Breast epithelium (tissue), 4 donors: Measurements from ENCODE around the gene HOTAIR. TPM values are rescaled to one million over a fixed set of nuclear protein-coding genes. Genes with fewer than 3 reads are reported as not detected.

Experiments used
- DNase-seq, 2 donors: peaks; one replicate each; pipeline ENCODE4 v3.0.0-alpha.2; 2019; ENCODE audit warnings: low spot score in 2 of 2
- H3K27ac ChIP-seq, 2 donors: fragments of 200-600 bp; sonication (generic) in 1 of 2; one replicate each; pipeline ENCODE4 v1.5.1; 2016 to 2019; ENCODE audit warnings: mild to moderate bottlenecking in 1 of 2
- H3K27me3 ChIP-seq, 2 donors: fragments of 200-600 bp; sonication (generic) in 1 of 2; one replicate each; pipeline versions ENCODE4 v1.5.1 to v1.6.0; 2017 to 2019; ENCODE audit warnings: control low read depth in 1 of 2, mild to moderate bottlenecking in 1 of 2
- H3K36me3 ChIP-seq: fragments of 200-600 bp; one replicate; pipeline ENCODE4 v1.5.1; 2019
- H3K4me1 ChIP-seq, 2 donors: fragments of 200-600 bp; sonication (generic); one replicate each; pipeline ENCODE4 v1.5.1; 2016 to 2019; ENCODE audit warnings: control low read depth in 1 of 2
- H3K4me3 ChIP-seq, 3 donors: fragments of 200-600 bp; sonication (generic); 1 replicate in 2 of 3; 2 replicates in 1 of 3; pipeline ENCODE4 v1.5.1; 2016 to 2019; ENCODE audit warnings: mild to moderate bottlenecking in 3 of 3, moderate library complexity in 2 of 3
- H3K9me3 ChIP-seq, 2 donors: fragments of 200-600 bp; sonication (generic) in 1 of 2; one replicate each; pipeline ENCODE4 v1.5.1; 2016 to 2019; ENCODE audit warnings: control low read depth in 1 of 2
- POLR2A ChIP-seq: fragments of 450-650 bp; IDR thresholded peaks from one replicate; pipeline ENCODE4 v1.6.1; 2016; ENCODE audit warnings: antibody characterized with exemption, mild to moderate bottlenecking, moderate library complexity
- POLR2AphosphoS5 ChIP-seq, 3 donors: sonication (generic); formaldehyde crosslinking; IDR thresholded peaks; one replicate each; pipeline ENCODE4 v1.6.1; 2017; ENCODE audit warnings: antibody characterized with exemption in 3 of 3
- intact Hi-C: fragments of 100-400 bp; cut with DNase I; formaldehyde crosslinking; loops from one replicate; pipeline ENCODE4 v1.15.1; 2023; ENCODE audit warnings: low total_unique reads
- total RNA-seq, 3 donors: library from RNA; depleted of rRNA; stranded (reverse); fragments of >200 nt; gene quantifications; one replicate each; pipeline ENCODE4 v1.1.0, GENCODE V29; 2016
- TF ChIP-seq, protein P1 (sequence below), 3 donors: fragments of 450-650 bp; IDR thresholded peaks; one replicate each; pipeline ENCODE4 v1.5.1; 2016 to 2017; ENCODE audit warnings: antibody characterized with exemption in 3 of 3, mild to moderate bottlenecking in 3 of 3, moderate library complexity in 3 of 3

Gene HOTAIR
- total RNA-seq, 3 donors from 2014 or later = 0.73 to 1.3 TPM; not detected in 1

DNA sequence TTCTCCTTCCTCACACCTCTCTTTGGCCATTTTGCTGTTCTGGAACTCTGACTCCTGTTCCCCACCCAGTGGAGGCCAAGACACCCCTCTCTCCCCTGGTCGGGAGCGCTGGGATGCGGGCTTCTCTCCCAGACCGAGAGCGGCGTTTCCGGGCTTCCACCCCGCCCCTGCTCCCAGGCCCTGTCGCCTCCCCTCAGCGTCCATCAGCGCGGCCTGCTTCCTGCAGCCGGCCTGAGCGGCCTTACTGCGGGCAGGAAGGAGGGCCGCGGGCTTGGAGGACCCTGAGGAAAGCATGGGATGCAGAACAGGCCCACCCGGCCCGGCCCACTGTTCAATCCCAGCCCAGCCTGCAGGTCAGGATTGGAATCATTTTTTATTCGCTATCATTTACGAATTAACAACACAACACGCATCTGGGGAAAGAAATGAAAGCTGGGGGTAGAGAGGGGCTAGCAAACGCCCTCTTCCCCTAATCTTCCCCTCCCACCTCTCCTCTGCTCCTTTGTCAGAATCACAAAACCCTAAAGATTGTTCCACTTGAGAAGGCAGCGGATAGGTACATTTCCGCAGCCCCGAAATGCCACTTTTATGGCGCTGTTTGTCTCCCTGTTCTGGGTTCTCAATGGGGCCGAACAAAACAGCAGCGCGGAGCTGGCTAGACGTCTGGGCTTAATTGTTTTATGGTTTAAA, 30.2 kb upstream of the HOTAIR start:
- Histone ChIP-seq H3K36me3 (no peaks in the 10 kb centered on the region), H3K4me1 (peaks cover 0 to 7% of the 10 kb centered on the region in 2 donors), H3K27me3 (peaks cover 0 to 3% of the 10 kb centered on the region in 2 donors), H3K4me3 (peak overlapping the region; percentile 35 to 71 (median 57)), H3K27ac (peak overlapping the region; percentile 48 to 81), H3K9me3 (no peaks in the 10 kb centered on the region)
- TF ChIP-seq, protein P1, sequence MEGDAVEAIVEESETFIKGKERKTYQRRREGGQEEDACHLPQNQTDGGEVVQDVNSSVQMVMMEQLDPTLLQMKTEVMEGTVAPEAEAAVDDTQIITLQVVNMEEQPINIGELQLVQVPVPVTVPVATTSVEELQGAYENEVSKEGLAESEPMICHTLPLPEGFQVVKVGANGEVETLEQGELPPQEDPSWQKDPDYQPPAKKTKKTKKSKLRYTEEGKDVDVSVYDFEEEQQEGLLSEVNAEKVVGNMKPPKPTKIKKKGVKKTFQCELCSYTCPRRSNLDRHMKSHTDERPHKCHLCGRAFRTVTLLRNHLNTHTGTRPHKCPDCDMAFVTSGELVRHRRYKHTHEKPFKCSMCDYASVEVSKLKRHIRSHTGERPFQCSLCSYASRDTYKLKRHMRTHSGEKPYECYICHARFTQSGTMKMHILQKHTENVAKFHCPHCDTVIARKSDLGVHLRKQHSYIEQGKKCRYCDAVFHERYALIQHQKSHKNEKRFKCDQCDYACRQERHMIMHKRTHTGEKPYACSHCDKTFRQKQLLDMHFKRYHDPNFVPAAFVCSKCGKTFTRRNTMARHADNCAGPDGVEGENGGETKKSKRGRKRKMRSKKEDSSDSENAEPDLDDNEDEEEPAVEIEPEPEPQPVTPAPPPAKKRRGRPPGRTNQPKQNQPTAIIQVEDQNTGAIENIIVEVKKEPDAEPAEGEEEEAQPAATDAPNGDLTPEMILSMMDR (IDR thresholded peaks at IDR 0.05) = no peak
- TF ChIP-seq POLR2AphosphoS5 (IDR thresholded peaks at IDR 0.05) = peak in 1 of 3 donors; percentile 16
- intact Hi-C loops = loop anchor here (10.0 kb wide), 2 partner anchors 200 to 1960 kb away; partner anchors contain the start of genes CDK2 and PMEL
- DNase-seq = no peak

DNA sequence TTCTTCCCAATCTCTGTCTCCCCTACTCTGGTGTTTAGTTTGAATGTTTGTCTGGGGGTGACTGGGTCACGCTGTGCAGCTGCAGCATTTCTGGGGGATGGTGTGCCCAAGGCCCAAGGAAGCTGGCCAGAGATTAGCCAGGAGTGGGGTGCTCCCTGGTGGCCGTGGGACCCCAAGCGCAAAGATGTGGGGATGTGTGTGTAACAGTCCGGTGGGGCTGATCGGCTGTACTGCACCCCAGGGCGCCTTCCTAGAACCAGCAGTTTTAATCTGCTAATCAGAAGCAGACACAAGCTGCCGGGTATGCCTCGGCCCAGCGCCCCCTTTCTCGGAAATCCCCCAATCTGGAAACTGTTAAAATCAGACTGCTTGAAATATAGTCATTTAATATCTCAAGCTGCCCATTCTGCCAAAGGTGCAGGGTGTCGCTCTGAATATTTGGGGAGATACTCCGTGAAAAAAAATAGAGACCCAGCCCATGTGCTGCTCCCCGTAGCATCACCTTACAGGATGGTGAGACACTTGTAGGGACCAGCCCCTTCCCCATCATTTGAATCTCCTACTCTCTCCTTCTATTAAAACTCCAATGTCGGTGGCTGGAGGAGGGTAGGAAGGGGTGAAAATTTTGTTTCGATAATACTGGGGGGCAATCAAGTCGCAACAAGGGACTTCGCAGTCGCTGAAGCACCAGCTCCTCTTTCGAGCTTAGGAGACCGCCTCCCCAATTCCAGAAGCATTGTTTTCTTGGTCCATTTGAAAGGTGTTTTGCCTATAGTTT, 29.5 kb upstream of the HOTAIR start:
- peaks cover 0 to 3% of the 10 kb centered on the region in 2 donors for H3K27me3 ChIP-seq
- H3K4me1 ChIP-seq = peaks cover 0 to 7% of the 10 kb centered on the region in 2 donors
- DNase-seq = no peak
- intact Hi-C loops = loop anchor here (10.0 kb wide), 2 partner anchors 201 to 1961 kb away; partner anchors contain the start of genes CDK2 and PMEL
- H3K36me3 ChIP-seq = no peaks in the 10 kb centered on the region
- TF ChIP-seq, protein P1 (IDR thresholded peaks at IDR 0.05) = no peak
- H3K27ac ChIP-seq = peak overlapping the region; percentile 48 to 81
- H3K9me3 ChIP-seq = no peaks in the 10 kb centered on the region
- peak overlapping the region in 2 of 3 donors; percentile 57 to 71 for H3K4me3 ChIP-seq

DNA sequence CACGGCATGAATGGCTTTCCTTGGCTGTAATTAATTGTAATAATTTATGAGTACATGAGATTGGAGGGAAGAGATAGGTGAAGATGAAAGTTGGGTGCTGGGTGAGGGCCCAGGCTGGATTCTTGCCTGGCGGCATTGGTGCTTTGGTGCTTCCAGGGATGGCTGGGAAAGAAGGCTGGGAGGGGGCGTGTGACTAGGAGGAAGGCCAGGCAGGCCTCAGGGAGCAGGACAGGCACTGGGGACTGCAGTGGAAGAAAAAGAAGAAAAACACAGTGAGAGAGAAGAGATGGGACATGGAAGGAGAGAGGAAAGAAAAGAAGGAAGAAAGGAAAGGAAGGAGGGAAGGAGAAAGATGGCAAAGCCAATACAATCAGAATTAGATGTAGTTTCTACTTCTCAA, 28.9 kb upstream of the HOTAIR start:
- Histone ChIP-seq H3K27ac (peak overlapping the region; percentile 7 to 81), H3K9me3 (no peaks in the 10 kb centered on the region), H3K4me1 (peaks cover 0 to 7% of the 10 kb centered on the region in 2 donors), H3K27me3 (peaks cover 0 to 3% of the 10 kb centered on the region in 2 donors), H3K4me3 (peak overlapping the region in 2 of 3 donors; percentile 11 to 71), H3K36me3 (no peaks in the 10 kb centered on the region)
- intact Hi-C loops = loop anchor here (10.0 kb wide), 2 partner anchors 201 to 1961 kb away; partner anchors contain the start of genes CDK2 and PMEL
- TF ChIP-seq, protein P1 (IDR thresholded peaks at IDR 0.05) = no peak
- no peak for TF ChIP-seq POLR2AphosphoS5 (IDR thresholded peaks at IDR 0.05)
- no peak for TF ChIP-seq POLR2A
- DNase-seq = no peak

DNA sequence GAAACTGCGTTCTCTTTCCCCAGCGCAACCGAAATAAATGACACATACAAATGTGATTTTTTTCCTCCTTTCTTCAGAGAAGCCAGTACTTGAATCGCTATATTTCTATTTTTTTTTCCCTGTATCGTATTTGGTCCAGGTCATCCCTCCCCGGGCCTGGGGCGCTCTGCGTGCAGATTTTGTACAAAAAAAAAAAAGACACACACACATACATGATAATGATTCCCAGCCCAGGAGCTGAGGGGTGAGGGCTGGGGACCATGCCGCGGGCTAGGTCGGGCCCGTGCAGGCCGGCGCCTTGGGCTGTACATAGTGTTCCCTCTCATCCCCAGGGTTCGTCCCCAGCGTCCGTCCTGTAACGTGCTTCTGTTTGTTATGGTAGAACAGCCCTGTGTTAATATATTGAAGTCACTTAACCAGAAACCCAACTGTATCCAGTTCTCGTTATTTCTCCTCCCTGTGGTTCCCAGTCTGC, 28.2 kb upstream of the HOTAIR start:
- Histone ChIP-seq H3K27me3 (peaks cover 0 to 3% of the 10 kb centered on the region in 2 donors), H3K4me1 (peaks cover 0 to 1% of the 10 kb centered on the region in 2 donors), H3K4me3 (peak overlapping the region in 2 of 3 donors; percentile 11 to 71), H3K36me3 (no peaks in the 10 kb centered on the region), H3K27ac (peak overlapping the region; percentile 7 to 81), H3K9me3 (no peaks in the 10 kb centered on the region)
- TF ChIP-seq, protein P1 (IDR thresholded peaks at IDR 0.05) = no peak
- no peak for TF ChIP-seq POLR2A
- TF ChIP-seq POLR2AphosphoS5 (IDR thresholded peaks at IDR 0.05) = no peak
- no peak for DNase-seq
- intact Hi-C loops = loop anchor here (10.0 kb wide), 2 partner anchors 202 to 1962 kb away; partner anchors contain the start of genes CDK2 and PMEL
